DND-41 (cell line): ENCODE measurements around the gene EPC1.

Experiments used
- EZH2 ChIP-seq: IDR thresholded peaks from 3 replicates; pipeline ENCODE4 v1.6.1; 2012; ENCODE audit warnings: borderline replicate concordance, low read depth, mild to moderate bottlenecking, moderate library complexity, low read length, inconsistent platforms; ENCODE audit not compliant: severe bottlenecking
- TF ChIP-seq, protein P1 (sequence below): IDR thresholded peaks from 2 replicates; pipeline ENCODE4 v1.5.1; 2012; ENCODE audit warnings: borderline replicate concordance, low read length, moderate library complexity, mild to moderate bottlenecking; ENCODE audit not compliant: poor library complexity, severe bottlenecking; ENCODE audit errors: extremely low read depth

DNA sequence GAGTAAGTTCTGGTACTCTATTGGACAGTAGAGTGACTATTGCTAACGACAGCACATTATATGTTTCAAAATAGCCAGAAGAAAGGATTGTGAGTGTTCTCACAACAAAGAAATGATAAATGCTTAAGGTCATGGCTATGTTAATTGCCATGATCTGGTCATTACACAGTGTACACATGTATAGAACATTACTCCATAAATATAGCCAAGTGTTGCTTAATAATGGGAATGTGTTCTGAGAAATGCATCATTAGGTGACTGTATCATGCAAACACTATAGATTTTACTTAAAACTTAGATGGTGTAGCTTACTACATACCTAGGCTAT is 19.6 kb downstream of the EPC1 start:
- TF ChIP-seq, protein P1, sequence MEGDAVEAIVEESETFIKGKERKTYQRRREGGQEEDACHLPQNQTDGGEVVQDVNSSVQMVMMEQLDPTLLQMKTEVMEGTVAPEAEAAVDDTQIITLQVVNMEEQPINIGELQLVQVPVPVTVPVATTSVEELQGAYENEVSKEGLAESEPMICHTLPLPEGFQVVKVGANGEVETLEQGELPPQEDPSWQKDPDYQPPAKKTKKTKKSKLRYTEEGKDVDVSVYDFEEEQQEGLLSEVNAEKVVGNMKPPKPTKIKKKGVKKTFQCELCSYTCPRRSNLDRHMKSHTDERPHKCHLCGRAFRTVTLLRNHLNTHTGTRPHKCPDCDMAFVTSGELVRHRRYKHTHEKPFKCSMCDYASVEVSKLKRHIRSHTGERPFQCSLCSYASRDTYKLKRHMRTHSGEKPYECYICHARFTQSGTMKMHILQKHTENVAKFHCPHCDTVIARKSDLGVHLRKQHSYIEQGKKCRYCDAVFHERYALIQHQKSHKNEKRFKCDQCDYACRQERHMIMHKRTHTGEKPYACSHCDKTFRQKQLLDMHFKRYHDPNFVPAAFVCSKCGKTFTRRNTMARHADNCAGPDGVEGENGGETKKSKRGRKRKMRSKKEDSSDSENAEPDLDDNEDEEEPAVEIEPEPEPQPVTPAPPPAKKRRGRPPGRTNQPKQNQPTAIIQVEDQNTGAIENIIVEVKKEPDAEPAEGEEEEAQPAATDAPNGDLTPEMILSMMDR = no peak
- TF ChIP-seq EZH2 = no peak
